Measurements from ENCODE around the gene MFSD6. TPM values are rescaled to one million over a fixed set of nuclear protein-coding genes. Genes with fewer than 3 reads are reported as not detected.

Gene MFSD6
- polyA plus RNA-seq, 2 of the 4 experiments (the other 2 are of a cell fraction) = 14.3 to 41.3 TPM

DNA sequence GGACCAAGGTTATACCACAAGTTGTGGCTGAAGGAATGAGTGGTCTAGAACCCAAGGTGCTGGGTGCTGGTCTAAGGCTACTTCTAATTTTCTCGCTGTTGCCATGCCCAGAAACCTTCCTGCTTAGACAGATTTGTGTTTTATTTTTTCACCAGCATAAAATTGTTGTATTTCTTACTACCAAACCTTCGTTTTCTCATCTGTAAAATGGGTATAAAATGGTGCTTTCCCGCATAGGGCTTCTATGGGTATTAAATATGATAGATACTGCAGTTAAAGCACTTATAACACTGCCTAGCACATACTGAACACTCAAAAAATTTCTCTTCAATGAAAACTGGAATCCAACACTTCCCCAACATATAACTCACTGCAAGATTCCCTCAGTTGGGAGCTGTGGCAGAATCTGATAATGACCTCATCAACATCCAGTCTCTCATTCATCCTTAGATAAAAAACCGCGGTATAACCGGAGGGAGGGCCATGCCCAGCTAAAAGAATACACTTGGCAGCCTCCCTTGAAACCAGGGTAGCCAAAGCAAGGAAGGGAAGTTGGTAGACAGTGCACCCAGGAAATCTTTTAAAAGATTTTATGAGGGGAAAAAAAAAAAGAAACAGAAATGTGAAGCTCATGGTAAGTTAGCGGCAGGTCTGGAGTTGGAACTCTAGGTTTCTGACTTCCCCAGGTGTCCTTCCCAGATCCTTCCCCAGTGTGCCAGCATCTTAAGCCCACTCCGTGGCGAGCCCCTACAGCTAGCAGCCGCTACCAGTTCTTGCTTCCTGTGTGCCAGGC, 125.2 kb downstream of the MFSD6 start:
- ChIA-PET CTCF (interaction anchor here (0.6 to 1.1 kb wide), 4 partner anchors 30 to 772 kb away, joined by 3 to 4 read pairs (median 3); no protein-coding TSS in a partner anchor), POLR2A (interaction anchor here (1.4 to 1.8 kb wide), 2 partner anchors 40 to 45 kb away, joined by 3 to 6 read pairs; no protein-coding TSS in a partner anchor)
- H3K4me1 ChIP-seq = peaks cover 39% of the 10 kb centered on the region
- ATAC-seq (0 out of 6 replicates have a peak, but pooled peaks of 1 of the 2 experiments have one; percentile 2), DNase-seq (ENCODE audit: low read depth in 1 of 2, low spot score in 1 of 2) (no peak), FAIRE-seq (no peak)
- peak overlapping the region; percentile 92 for H3K4me2 ChIP-seq
- peak overlapping the region; percentile 93 to 97 for H3K27ac ChIP-seq
- peaks cover 8% of the 10 kb centered on the region; the same call in 2 of the 3 replicates for H3K9me3 ChIP-seq
- H3K4me3 ChIP-seq = peak overlapping the region; percentile 60
- WGBS (ENCODE audit: missing lambda C conversion rate) = 94% methylated on average over 10 of the region's 10 CpGs
- TF ChIP-seq, protein P1, sequence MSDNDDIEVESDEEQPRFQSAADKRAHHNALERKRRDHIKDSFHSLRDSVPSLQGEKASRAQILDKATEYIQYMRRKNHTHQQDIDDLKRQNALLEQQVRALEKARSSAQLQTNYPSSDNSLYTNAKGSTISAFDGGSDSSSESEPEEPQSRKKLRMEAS (IDR thresholded peaks at IDR 0.05) = no peak
- peak; percentile 90; the same call in 1 of the 2 replicates for TF ChIP-seq KDM1A (IDR thresholded peaks at IDR 0.05; ENCODE audit: low read depth)
- TF ChIP-seq, protein P2, sequence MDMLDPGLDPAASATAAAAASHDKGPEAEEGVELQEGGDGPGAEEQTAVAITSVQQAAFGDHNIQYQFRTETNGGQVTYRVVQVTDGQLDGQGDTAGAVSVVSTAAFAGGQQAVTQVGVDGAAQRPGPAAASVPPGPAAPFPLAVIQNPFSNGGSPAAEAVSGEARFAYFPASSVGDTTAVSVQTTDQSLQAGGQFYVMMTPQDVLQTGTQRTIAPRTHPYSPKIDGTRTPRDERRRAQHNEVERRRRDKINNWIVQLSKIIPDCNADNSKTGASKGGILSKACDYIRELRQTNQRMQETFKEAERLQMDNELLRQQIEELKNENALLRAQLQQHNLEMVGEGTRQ (IDR thresholded peaks at IDR 0.05) = no peak
- no peak for TF ChIP-seq SREBF2 (IDR thresholded peaks at IDR 0.05)
- TF ChIP-seq KDM5A (IDR thresholded peaks at IDR 0.05) = no peak
- no peak for TF ChIP-seq POLR2A (IDR thresholded peaks at IDR 0.05; ENCODE audit: low read length)
- TF ChIP-seq TFCP2L1 (CRISPR knock-in tag; IDR thresholded peaks at IDR 0.05) = no peak
- TF ChIP-seq CHD2 (IDR thresholded peaks at IDR 0.05; ENCODE audit: low read length, partially characterized antibody) = no peak
- no peak for TF ChIP-seq FOXS1 (CRISPR knock-in tag; IDR thresholded peaks at IDR 0.05)
- no peak for TF ChIP-seq CEBPB (IDR thresholded peaks at IDR 0.05)
- peak; percentile 64; the same call in 1 of the 2 replicates for TF ChIP-seq RCOR1 (IDR thresholded peaks at IDR 0.05; ENCODE audit: low read depth, low read length)
- no peak for TF ChIP-seq RARB (CRISPR knock-in tag; IDR thresholded peaks at IDR 0.05)
- TF ChIP-seq HDAC2 (IDR thresholded peaks at IDR 0.05) = 0 out of 2 replicates have a peak, but pooled peaks have one; percentile 64
- TF ChIP-seq RNF2 (IDR thresholded peaks at IDR 0.05; ENCODE audit: borderline replicate concordance, low read depth) = no peak
- no peak for TF ChIP-seq ESRRA (IDR thresholded peaks at IDR 0.05; ENCODE audit: borderline replicate concordance, low read length)
- TF ChIP-seq NR3C1 (IDR thresholded peaks at IDR 0.05) = no peak
- no peak for TF ChIP-seq PHF8 (IDR thresholded peaks at IDR 0.05; ENCODE audit: borderline replicate concordance, low read depth)
- TF ChIP-seq, protein P3, sequence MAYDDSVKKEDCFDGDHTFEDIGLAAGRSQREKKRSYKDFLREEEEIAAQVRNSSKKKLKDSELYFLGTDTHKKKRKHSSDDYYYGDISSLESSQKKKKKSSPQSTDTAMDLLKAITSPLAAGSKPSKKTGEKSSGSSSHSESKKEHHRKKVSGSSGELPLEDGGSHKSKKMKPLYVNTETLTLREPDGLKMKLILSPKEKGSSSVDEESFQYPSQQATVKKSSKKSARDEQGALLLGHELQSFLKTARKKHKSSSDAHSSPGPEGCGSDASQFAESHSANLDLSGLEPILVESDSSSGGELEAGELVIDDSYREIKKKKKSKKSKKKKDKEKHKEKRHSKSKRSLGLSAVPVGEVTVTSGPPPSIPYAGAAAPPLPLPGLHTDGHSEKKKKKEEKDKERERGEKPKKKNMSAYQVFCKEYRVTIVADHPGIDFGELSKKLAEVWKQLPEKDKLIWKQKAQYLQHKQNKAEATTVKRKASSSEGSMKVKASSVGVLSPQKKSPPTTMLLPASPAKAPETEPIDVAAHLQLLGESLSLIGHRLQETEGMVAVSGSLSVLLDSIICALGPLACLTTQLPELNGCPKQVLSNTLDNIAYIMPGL (CRISPR knock-in tag; IDR thresholded peaks at IDR 0.05; ENCODE audit: borderline replicate concordance) = no peak
- TF ChIP-seq, protein P4, sequence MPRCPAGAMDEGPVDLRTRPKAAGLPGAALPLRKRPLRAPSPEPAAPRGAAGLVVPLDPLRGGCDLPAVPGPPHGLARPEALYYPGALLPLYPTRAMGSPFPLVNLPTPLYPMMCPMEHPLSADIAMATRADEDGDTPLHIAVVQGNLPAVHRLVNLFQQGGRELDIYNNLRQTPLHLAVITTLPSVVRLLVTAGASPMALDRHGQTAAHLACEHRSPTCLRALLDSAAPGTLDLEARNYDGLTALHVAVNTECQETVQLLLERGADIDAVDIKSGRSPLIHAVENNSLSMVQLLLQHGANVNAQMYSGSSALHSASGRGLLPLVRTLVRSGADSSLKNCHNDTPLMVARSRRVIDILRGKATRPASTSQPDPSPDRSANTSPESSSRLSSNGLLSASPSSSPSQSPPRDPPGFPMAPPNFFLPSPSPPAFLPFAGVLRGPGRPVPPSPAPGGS (IDR thresholded peaks at IDR 0.05) = no peak
- no peak for TF ChIP-seq MAZ (IDR thresholded peaks at IDR 0.05; ENCODE audit: borderline replicate concordance, low read depth, low read length)
- TF ChIP-seq EHMT2 (IDR thresholded peaks at IDR 0.05; ENCODE audit: low read depth) = no peak
- no peak for TF ChIP-seq ZNF302 (CRISPR knock-in tag; IDR thresholded peaks at IDR 0.05)
- no peak for TF ChIP-seq JUN (IDR thresholded peaks at IDR 0.05)
- TF ChIP-seq HOXB13 (CRISPR knock-in tag; IDR thresholded peaks at IDR 0.05; ENCODE audit: low read depth) = no peak
- no peak for TF ChIP-seq NFE2L2 (conservative IDR thresholded peaks at IDR 0.05; ENCODE audit: low read length)
- no peak for TF ChIP-seq CBX2 (IDR thresholded peaks at IDR 0.05; ENCODE audit: borderline replicate concordance, low read depth)
- TF ChIP-seq TP53 (CRISPR knock-in tag; IDR thresholded peaks at IDR 0.05) = no peak
- 0 out of 2 replicates have a peak, but pooled peaks have one; percentile 38 for TF ChIP-seq CHD4 (IDR thresholded peaks at IDR 0.05; ENCODE audit: borderline replicate concordance)
- TF ChIP-seq ZC3H11A (IDR thresholded peaks at IDR 0.05) = no peak
- TF ChIP-seq NPAS2 (CRISPR knock-in tag; IDR thresholded peaks at IDR 0.05; ENCODE audit: borderline replicate concordance) = no peak
- TF ChIP-seq, protein P5, sequence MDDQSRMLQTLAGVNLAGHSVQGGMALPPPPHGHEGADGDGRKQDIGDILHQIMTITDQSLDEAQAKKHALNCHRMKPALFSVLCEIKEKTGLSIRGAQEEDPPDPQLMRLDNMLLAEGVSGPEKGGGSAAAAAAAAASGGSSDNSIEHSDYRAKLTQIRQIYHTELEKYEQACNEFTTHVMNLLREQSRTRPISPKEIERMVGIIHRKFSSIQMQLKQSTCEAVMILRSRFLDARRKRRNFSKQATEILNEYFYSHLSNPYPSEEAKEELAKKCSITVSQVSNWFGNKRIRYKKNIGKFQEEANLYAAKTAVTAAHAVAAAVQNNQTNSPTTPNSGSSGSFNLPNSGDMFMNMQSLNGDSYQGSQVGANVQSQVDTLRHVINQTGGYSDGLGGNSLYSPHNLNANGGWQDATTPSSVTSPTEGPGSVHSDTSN (IDR thresholded peaks at IDR 0.05) = no peak
